MM.1S (cell line): Measurements from ENCODE around the gene TEKT3.

Experiments used
- DNase-seq: peaks from one replicate; pipeline ENCODE4 v3.0.0-alpha.2; 2015
- H2AFZ ChIP-seq: fragments of 300-600 bp; sonication (generic); 2 replicates; pipeline ENCODE4 v1.6.0; 2016; ENCODE audit warnings: antibody characterized with exemption, low read length
- H3F3A ChIP-seq: fragments of 300-600 bp; sonication (generic); 2 replicates; pipeline ENCODE4 v1.6.1; 2016; ENCODE audit warnings: mild to moderate bottlenecking, antibody characterized with exemption, low read length, moderate library complexity, mixed read lengths; ENCODE audit not compliant: insufficient read depth
- H3K27ac ChIP-seq: fragments of 300-600 bp; sonication (generic); 2 replicates; pipeline ENCODE4 v1.5.1; 2016; ENCODE audit warnings: mild to moderate bottlenecking, low read length
- H3K27me3 ChIP-seq: fragments of 300-600 bp; sonication (generic); replicated peaks from 2 replicates; pipeline ENCODE4 v1.6.0; 2016; ENCODE audit warnings: low read length; ENCODE audit not compliant: insufficient read depth
- H3K36me3 ChIP-seq: fragments of 300-600 bp; sonication (generic); replicated peaks from 2 replicates; pipeline ENCODE4 v1.6.1; 2016; ENCODE audit warnings: mild to moderate bottlenecking, low read length, mixed read lengths; ENCODE audit not compliant: insufficient read depth
- H3K4me1 ChIP-seq: fragments of 300-600 bp; sonication (generic); 2 replicates; pipeline ENCODE4 v1.6.1; 2016; ENCODE audit warnings: low read length, mixed read lengths
- H3K4me2 ChIP-seq: fragments of 300-600 bp; sonication (generic); 2 replicates; pipeline ENCODE4 v1.6.0; 2016; ENCODE audit warnings: low read depth, low read length
- H3K4me3 ChIP-seq: fragments of 300-600 bp; sonication (generic); 2 replicates; pipeline ENCODE4 v1.5.1; 2016; ENCODE audit warnings: low read length, mixed read lengths
- H3K79me2 ChIP-seq: fragments of 300-600 bp; sonication (generic); 2 replicates; pipeline ENCODE4 v1.6.1; 2016; ENCODE audit warnings: mixed run types, low read length, mixed read lengths
- H3K9ac ChIP-seq: fragments of 300-600 bp; sonication (generic); 2 replicates; pipeline ENCODE4 v1.6.1; 2016; ENCODE audit warnings: low read length, mixed read lengths
- H3K9me2 ChIP-seq: fragments of 300-600 bp; sonication (generic); replicated peaks from 2 replicates; pipeline ENCODE4 v1.6.1; 2016; ENCODE audit warnings: mild to moderate bottlenecking, low read length, mixed read lengths; ENCODE audit not compliant: insufficient read depth
- H3K9me3 ChIP-seq: fragments of 300-600 bp; sonication (generic); replicated peaks from 2 replicates; pipeline ENCODE4 v1.6.1; 2016; ENCODE audit warnings: mild to moderate bottlenecking, low read length, mixed read lengths; ENCODE audit not compliant: insufficient read depth
- H4K20me1 ChIP-seq: fragments of 300-600 bp; sonication (generic); 2 replicates; pipeline ENCODE4 v1.6.1; 2016; ENCODE audit warnings: mild to moderate bottlenecking, low read length, moderate library complexity, mixed read lengths; ENCODE audit not compliant: insufficient read depth
- CTCF ChIP-seq: fragments of 300-600 bp; sonication (generic); IDR thresholded peaks from 2 replicates; pipeline ENCODE4 v1.5.1; 2016; ENCODE audit warnings: antibody characterized with exemption, low read length, mixed read lengths
- EZH2 ChIP-seq: fragments of 300-600 bp; sonication (generic); optimal IDR thresholded peaks from 2 replicates; pipeline ENCODE3; 2017; ENCODE audit warnings: low read depth, mild to moderate bottlenecking, antibody characterized with exemption, low read length, mixed read lengths
- EZH2phosphoT487 ChIP-seq: fragments of 300-600 bp; sonication (generic); IDR thresholded peaks from 2 replicates; pipeline ENCODE4 v1.6.1; 2018; ENCODE audit warnings: antibody characterized with exemption, low read length

TEKT3 gene

DNA sequence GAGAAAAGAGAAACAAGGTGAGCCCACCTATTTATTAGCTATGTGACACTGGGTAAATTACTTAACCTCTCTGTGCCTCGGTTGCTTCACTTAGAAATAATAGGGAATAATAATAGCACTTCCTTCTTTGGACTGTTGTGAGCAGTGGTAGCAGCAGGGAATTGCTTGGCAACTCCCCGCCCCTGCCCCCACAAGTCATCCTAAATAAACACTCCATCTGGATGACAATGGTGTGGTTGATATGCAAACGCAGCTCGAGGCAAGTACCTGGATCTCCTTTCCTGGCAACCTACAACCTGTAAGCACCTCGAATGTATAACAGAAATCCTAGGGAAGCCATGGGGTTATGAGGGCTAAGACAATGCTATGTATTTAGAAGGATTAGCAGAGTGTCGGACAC lies 9.1 kb downstream of the TEKT3 start:
- Histone ChIP-seq H3K9ac (no peak overlapping the region), H3K27ac (no peak overlapping the region), H3K79me2 (no peaks in the 10 kb centered on the region), H3K4me1 (no peaks in the 10 kb centered on the region), H3K9me2 (no peaks in the 10 kb centered on the region), H3K27me3 (no peaks in the 10 kb centered on the region; the same call in 1 of the 2 replicates), H4K20me1 (no peaks in the 10 kb centered on the region), H3K36me3 (no peaks in the 10 kb centered on the region), H3K9me3 (no peaks in the 10 kb centered on the region), H3F3A (no peaks in the 10 kb centered on the region), H2AFZ (no peak overlapping the region), H3K4me2 (no peak overlapping the region), H3K4me3 (no peak overlapping the region)
- DNase-seq = no peak
- no peak for TF ChIP-seq EZH2
- TF ChIP-seq CTCF = no peak
- no peak for TF ChIP-seq EZH2phosphoT487

DNA sequence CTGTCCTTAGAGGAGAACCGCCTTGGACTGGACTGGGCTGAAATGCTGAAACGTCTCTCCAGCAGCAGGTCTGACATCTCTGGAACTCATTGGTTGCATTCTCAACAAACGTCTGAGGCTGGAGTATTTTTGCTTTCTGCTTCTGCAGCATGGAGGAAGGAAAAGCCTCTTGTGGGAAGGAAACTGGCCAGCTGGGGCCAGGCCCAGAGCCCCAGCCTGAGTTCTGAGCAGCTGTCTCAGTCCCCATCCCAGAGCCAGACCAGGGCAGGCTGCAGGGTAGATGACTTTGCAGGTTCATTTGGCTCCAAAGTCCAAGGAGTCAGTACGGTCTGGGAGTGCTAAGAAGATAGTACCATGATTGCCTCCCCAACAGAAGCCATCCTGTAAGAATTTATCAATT lies 18.3 kb downstream of the TEKT3 start:
- Histone ChIP-seq H3K4me3 (no peak overlapping the region), H3K4me1 (no peaks in the 10 kb centered on the region), H4K20me1 (no peaks in the 10 kb centered on the region), H3K27me3 (no peaks in the 10 kb centered on the region), H3K79me2 (no peaks in the 10 kb centered on the region), H3K9ac (no peak overlapping the region), H3K27ac (no peak overlapping the region), H2AFZ (no peak overlapping the region), H3K9me2 (no peaks in the 10 kb centered on the region), H3K36me3 (no peaks in the 10 kb centered on the region), H3F3A (no peaks in the 10 kb centered on the region), H3K9me3 (no peaks in the 10 kb centered on the region), H3K4me2 (no peak overlapping the region)
- no peak for DNase-seq
- TF ChIP-seq CTCF = no peak
- no peak for TF ChIP-seq EZH2phosphoT487
- no peak for TF ChIP-seq EZH2

DNA sequence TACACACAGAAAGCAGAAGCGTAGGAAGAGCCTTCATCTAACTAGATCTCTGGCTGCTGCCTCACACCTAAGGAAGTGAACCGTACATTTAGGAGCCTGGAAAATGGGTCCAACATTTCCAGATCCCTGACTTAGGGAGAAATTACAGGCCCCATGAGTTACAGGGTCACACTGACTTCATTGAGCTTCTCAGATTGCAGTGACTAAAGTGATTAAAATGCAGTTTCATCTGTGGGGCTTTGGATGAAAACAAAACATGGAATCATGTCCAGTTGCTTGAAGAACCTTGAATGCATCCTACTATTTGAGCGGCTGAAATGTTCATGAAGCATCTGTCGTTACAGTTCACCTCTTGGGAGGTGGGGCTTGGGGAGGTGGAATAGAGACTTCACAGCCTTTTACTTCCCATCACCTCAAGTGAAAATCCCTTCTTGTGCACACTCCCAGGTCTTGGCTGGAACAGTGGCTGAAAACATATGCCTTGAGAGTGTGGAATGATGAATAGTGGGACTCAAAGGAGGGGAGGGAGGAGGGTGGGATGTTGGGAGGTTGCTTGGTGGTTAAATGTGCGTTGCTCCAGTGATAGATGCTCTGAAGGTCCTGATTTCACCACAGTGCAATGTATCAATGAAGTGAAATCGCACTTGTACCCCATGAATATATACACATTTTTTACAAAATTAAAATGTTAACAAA lies 19.7 kb downstream of the TEKT3 start:
- no peak for TF ChIP-seq EZH2phosphoT487
- no peak for TF ChIP-seq CTCF
- TF ChIP-seq EZH2 = no peak
- Histone ChIP-seq H3K79me2 (no peaks in the 10 kb centered on the region), H3F3A (no peaks in the 10 kb centered on the region), H3K9me3 (no peaks in the 10 kb centered on the region), H3K9ac (no peak overlapping the region), H3K36me3 (no peaks in the 10 kb centered on the region), H3K27ac (no peak overlapping the region), H4K20me1 (no peaks in the 10 kb centered on the region), H2AFZ (no peak overlapping the region), H3K4me1 (no peaks in the 10 kb centered on the region), H3K4me2 (no peak overlapping the region), H3K27me3 (no peaks in the 10 kb centered on the region), H3K9me2 (no peaks in the 10 kb centered on the region), H3K4me3 (no peak overlapping the region)
- no peak for DNase-seq
